Measurements from ENCODE around the gene DPP3.
"Not testable (repeated sequence)": the region's sequence is repeated elsewhere in the genome, so short reads cannot be mapped to it uniquely, and the experiment has no call there.

Gene DPP3

DNA sequence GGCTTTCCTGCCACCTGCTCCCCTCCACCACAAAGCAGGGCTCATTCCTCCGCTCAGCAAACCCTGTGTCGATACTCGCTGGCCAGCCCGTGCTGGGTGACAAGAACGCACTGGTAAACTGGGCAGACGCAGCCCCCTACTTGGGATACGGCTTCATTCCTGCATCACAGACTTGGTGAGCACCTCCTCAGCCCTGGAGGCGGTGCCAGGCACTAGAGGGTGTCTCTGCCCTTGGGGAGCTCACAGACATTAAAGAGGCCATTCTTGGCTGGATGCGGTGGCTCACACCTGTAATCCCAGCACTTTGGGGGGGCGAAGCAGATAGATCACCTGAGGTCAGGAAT, 59.6 kb downstream of the DPP3 start:
- no peak for DNase-seq

DNA sequence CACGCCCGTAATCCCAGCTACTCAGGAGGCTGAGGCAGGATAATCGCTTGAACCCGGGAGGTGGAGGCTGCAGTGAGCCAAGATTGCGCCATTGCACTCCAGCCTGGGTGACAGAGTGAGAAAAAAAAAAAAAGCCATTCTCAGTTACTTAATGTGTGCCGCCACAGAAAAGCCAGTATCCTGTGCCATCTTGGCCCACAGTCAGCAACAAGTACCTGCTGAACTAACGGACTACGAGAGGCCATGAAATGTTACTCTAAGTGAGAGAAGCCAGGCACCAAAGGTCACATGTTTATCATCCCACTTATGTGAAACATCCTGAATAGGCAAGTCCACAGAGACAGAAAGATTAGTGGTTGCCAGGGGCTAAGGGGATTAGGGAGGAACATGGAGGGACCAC, 60.4 kb downstream of the DPP3 start:
- DNase-seq: not testable (repeated sequence)

DNA sequence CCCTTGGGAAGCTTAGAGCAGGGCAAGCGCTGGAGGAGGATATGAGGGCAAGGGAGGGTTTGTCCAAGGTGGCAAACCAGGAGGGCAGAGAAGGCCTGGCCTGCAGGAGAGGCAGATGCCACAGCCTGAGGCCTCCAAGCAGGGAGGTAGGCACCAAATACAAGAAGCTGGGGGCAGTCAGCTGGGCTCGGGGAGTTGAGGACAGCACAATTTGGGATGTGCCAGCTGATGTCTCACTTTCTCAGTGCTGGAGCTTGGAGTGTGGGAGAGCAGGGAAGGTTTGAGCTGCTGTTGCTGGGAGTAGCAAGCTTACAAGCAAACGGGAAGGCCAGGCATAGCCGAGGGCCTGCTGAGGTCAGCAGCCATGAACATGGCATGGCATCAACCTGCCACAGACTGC, 61.7 kb downstream of the DPP3 start:
- DNase-seq: no peak

DNA sequence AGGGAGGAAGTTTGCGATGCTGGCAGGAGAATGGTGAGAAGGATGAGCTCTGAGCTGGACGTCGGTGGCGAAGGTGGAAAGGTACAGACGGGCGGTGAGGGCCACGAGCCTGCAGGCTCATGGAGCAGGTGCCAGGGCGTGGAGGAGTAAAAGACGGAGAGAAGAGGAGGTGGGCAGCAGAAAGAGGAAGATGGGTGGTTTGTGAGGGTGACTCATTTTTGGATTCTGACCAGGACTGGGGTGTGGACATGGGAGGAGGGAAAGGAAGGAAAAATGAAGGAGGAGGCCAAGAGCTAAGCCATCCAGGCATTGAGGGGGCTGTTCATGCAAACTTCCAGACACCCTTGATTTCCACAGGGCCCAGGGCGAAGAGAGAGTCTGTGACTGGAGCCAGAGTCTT, 62.1 kb downstream of the DPP3 start:
- DNase-seq: no peak

GRCh38 chr11:66543263-66544107, 63.3 kb downstream of the DPP3 start:
- DNase-seq: peak; percentile 63 to 72

DNA sequence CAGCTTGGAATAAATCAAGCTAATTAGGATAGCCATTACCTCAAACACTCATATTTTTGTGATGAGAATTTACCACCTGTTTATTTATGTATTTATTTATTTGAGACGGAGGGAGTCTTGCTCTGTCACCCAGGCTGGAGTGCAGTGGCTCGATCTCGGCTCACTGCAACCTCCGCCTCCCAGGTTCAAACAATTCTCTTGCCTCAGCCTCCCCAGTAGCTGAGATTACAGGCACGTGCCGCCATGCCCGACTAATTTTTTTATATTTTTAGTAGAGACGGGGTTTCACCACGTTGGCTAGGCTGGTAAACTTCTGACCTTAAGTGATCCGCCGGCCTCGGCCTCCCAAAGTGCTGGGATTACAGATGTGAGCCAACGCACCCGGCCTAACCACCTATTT, 64.7 kb downstream of the DPP3 start:
- not testable (repeated sequence) for DNase-seq

GRCh38 chr11:66545701-66546367, 65.6 kb downstream of the DPP3 start, which contains the start of gene ZDHHC24:
ZDHHC24 (minus strand) TSS chr11:66546048; CDS start chr11:66546003, 45 bp downstream.
- DNase-seq: peak; percentile 95 to 97

DNA sequence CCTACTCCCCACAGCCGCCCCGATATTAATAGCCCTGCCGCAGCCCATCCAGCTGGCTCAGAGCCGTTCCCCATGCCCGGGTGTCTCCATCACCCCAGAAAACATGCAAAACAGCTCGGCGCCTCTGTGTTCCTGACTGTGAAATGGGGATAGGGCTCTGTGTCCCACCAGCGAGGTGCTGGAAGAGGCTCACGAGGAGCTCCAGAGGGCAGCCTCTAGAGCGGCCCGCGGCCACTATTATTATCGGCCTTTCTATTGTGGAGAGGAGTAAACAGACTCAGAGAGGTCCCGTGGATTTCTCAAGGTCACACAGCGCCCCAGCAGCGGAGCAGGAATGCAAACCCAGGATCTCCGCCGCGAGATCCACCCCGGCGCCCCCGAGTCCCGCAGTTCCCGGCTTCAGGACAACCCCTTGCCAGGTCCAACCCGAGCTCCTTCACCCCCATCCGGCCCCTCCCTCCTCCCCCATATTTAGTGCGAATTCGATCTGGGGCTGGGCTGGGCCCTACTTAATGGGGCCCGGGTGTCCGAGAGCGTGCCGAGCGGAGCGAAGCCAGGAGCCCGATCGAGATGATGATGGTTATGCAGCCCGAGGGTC, 66.2 kb downstream of the DPP3 start, which contains the start of gene ACTN3:
TSS of gene ACTN3 (plus strand) at position 536 of the 598 bp plus-strand sequence. CDS start at position 571, 35 bp downstream.
- peak in 1 of 2 experiments; percentile 30 for DNase-seq

DNA sequence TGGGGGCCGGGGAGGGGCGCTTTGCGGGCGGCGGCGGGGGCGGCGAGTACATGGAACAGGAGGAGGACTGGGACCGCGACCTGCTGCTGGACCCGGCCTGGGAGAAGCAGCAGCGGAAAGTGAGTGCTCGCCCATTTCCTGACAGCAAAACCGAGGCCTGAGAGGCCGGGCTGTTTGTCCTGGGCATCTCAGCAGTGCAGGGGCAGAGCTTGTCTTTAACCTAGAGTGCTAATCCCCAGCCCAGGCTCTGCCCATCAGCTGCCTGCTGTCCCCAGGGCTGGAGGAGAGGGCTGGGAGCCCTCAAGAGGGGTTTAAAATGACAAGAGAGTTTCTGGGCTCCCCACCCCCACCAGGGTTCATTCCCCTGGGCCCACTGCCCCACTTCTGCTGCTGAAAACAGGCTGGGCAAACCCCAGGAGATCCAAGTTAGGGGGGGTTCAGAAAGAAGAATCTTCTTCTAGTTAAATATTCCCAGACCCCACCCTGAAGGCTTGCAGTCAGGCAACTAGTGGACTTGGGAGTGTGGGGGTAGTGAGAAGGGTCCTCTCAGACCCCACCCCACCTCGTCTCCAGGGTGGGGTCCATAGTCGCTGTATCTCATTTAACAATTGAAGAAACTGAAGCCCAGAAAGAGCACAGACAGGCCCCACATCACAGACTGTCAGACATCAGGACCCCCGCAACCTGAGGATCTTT, 66.9 kb downstream of the DPP3 start:
- no peak for DNase-seq

DNA sequence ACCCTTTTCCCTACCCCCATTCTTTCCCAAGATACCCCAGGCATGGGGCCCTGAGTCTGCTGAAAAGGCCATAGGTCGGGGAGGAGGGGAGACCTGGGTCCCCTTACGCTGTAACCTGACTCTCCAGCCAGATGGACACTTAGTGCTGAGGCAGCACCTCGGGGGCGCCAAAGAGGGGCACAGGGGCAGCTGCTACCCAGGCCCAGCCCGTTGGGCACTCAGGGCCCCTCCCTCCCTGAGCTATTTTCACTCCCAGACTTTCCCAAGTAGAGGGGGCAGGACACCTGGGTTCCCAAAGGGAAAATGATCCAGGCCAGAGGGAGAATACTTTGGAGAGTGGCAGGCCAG, 67.4 kb downstream of the DPP3 start:
- no peak for DNase-seq

- DNase-seq: no peak
Measured at GRCh38 chr11:66548041-66548440, 67.8 kb downstream of the DPP3 start.

GRCh38 chr11:66548774-66549630, 68.8 kb downstream of the DPP3 start:
- no peak for DNase-seq

GRCh38 chr11:66549696-66550095, 69.5 kb downstream of the DPP3 start:
- no peak for DNase-seq

DNA sequence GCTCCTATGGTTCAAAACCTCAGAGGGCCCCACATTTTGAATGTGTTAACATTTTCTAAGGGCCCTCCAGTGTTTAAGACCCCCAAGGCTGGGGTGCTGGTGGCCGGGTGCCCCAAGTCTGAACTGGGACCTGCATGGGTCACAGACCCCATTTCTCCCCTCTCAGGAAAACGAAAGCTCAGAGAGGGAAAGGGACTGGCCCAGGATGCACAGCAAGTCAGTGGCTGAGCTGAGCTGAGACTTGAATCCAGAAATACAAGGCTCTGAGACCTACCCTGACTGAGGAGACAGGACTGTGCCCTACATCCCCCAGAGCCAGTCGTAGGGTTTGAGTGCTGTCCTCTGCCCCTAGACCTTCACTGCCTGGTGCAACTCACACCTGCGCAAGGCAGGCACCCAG, 70.7 kb downstream of the DPP3 start:
- DNase-seq: no peak

DNA sequence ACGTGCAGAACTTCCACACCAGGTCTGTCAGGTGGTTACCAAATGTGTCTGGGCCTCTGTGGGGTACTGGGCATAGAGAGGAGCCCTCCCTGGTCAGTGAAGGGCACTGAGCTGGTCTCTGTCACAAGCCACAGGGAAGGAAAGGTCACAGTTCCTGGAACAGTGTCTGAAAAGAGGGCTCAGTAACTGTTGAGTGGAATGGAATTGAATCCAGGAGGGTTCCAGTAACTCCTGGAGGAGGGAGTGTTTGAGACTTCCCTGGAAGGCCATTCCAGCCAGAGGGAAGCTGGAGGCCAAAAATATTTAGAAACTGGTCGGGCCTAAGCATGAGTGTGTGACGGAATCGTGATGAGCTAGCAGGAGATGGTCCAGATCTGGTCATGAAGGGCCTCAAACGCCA, 74.4 kb downstream of the DPP3 start:
- DNase-seq: no peak

DNA sequence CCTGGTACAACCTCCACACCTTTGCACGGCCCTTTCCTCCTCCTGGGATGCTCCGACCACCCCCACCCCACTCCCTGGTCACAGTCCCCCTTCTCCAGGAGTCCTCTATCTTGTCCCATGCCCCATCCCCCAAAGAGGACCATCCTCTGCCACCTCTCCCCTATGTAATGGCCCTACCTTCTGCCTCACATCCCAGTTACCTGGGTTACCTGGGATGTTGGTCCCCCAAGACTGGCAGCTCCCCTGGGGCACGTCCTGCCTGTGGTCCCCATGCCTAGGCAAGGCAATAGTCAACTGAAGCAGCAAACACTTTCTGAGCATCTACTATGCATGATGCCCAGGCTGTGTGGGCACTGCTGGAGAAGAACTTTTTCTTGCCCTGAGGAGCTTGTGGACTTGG, 75.2 kb downstream of the DPP3 start:
- DNase-seq: no peak

DNA sequence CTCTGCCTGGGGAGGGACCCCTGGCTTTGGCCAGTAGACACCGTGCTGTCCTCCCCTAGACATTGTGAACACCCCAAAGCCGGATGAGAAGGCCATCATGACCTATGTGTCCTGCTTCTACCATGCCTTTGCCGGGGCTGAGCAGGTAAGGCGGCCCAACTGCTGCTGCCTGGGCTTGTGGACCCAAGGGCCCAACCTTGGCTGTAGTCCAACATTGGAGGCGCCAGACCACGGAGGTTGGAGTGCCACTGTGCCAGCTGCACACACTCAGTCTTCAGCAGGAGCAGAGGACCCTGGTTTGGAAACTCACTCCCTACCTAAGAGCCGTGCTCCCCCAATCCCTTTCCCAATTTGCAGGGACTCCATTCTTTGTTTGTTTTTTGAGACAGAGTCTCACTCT, 75.9 kb downstream of the DPP3 start:
- no peak for DNase-seq

DNA sequence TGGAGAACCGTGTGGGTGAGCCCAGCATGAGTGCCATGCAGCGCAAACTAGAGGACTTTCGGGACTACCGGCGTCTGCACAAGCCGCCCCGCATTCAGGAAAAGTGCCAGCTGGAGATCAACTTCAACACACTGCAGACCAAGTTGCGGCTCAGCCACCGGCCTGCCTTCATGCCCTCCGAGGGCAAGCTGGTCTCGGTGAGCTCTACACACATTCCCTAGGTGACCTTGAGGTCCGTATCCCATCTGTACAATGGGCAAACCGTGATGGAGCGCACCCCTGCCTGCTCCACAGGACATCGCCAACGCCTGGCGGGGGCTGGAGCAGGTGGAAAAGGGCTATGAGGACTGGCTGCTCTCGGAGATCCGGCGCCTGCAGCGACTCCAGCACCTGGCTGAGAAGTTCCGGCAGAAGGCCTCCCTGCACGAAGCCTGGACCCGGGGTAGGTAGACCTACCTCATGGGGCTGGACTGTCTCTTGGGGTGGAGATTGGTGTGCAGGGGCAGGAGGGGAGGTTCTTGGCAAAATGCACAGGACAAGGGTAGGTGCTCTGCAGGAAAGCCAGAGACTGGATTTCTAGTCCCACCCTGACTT, 77.6 kb downstream of the DPP3 start:
- DNase-seq: no peak

Data from activated T-cell treated with anti-CD3 and anti-CD28 coated beads, Interleukin-2, amount 50 U/mL, for 48 hours (primary cell).